IPS-15b (cell line): Measurements from ENCODE around the gene MDM4.

Experiments
- H3K27me3 ChIP-seq: one replicate; pipeline ENCODE4 v1.6.1; 2013; ENCODE audit warnings: low read length; ENCODE audit not compliant: control insufficient read depth, insufficient read depth
- H3K36me3 ChIP-seq: one replicate; pipeline ENCODE4 v1.6.1; 2013; ENCODE audit warnings: low read length; ENCODE audit not compliant: control insufficient read depth, insufficient read depth
- H3K4me1 ChIP-seq: one replicate; pipeline ENCODE4 v1.6.1; 2013; ENCODE audit warnings: mild to moderate bottlenecking, low read length; ENCODE audit not compliant: control insufficient read depth, insufficient read depth
- H3K4me3 ChIP-seq: one replicate; pipeline ENCODE4 v1.5.1; 2013; ENCODE audit warnings: low read depth, low read length
- H3K9ac ChIP-seq: one replicate; pipeline ENCODE4 v1.6.1; 2013; ENCODE audit warnings: low read depth, mild to moderate bottlenecking, low read length
- H3K9me3 ChIP-seq: one replicate; pipeline ENCODE4 v1.6.1; 2013; ENCODE audit warnings: mild to moderate bottlenecking, low read length; ENCODE audit not compliant: control insufficient read depth, insufficient read depth

MDM4 gene

DNA sequence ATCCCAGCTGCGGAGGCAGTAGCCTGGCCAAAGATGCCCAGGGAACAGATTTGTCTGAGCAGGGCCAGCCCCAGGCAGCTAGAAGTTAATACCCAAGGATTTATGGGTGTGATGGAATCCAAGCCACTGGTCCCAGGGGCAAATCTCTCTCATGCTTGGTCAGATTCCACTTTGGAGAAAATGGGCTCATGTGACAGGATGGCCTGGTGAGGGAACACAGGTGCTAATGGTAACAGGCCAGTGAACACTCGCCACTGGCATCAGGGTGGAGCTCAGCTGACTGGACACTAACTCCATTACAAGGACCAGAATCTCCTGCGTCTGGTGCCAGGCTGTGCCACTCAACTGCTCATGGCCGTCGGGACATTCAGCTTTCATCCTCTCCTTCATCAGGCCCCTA, 12.0 kb downstream of the MDM4 start:
- no peak overlapping the region for H3K9ac ChIP-seq
- peaks cover 36% of the 10 kb centered on the region for H3K36me3 ChIP-seq
- peaks cover 7% of the 10 kb centered on the region for H3K9me3 ChIP-seq
- H3K27me3 ChIP-seq = no peaks in the 10 kb centered on the region
- no peak overlapping the region for H3K4me3 ChIP-seq
- H3K4me1 ChIP-seq = no peaks in the 10 kb centered on the region

DNA sequence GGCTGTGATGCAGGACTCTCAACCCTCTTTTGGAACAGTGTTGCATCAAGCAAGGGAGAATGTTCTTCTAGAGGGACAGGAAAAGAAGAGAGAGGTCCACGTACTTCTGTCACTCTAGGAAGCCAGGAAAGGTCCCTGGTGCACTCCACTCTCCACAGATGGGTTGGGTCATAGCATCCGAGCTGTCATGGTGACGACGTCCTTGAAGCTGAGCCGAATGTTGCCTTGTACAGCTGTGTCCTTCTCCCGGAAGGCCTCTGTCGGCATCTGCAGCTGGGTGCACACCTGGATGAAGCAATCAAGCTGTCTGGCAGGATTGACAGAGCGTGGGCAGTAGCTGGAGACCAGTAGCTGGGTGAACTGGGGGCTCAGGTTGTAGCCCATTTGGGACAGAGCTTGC, 12.5 kb downstream of the MDM4 start:
- H3K4me1 ChIP-seq = no peaks in the 10 kb centered on the region
- no peaks in the 10 kb centered on the region for H3K27me3 ChIP-seq
- H3K9me3 ChIP-seq = peaks cover 3% of the 10 kb centered on the region
- H3K9ac ChIP-seq = no peak overlapping the region
- H3K4me3 ChIP-seq = no peak overlapping the region
- peaks cover 36% of the 10 kb centered on the region for H3K36me3 ChIP-seq

DNA sequence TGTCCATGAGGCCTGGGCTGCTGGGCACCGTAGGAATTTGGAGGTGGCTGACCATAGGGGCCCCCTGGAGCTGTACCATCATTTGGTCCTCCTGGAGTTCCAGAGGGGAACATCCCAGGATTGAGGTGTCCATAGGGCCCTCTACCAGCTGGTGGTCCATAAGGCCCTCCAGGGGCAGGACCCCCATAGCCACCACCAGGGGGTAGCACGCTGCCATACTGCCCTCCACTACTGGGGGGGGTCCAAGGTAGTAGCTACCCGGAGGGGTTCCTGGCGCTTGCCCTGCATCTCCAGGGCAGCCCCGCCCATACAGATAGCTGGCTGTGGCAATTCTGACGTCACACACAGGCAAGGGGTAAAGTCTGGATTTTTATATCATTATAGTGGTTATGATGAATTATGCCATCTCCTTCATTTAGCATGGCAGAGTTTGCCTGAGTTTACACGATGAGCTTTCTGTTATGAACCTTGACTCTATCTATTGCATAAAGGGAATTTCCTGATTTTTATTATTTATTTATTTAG, 13.2 kb downstream of the MDM4 start:
- H3K27me3 ChIP-seq = no peaks in the 10 kb centered on the region
- peaks cover 36% of the 10 kb centered on the region for H3K36me3 ChIP-seq
- H3K4me3 ChIP-seq = no peak overlapping the region
- no peaks in the 10 kb centered on the region for H3K9me3 ChIP-seq
- no peak overlapping the region for H3K9ac ChIP-seq
- H3K4me1 ChIP-seq = no peaks in the 10 kb centered on the region

DNA sequence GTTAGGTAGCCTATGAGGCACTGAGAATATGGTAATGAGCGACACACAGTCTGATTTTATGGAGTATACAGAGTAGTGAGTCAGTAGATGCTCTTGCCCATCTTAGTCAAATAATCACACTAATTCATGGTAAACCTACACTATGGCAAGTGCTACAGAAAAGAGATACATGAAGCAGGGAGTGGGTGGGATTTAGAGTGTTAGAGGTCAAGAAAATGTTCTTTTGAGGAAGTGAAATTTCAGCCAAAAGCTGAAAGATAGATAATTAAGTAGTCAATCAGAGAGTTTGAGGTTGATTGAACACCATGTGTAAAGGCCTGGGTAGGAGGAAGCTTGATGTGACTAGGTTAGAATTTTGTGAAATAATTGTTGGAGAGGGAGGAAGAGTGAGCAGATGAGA, 14.7 kb downstream of the MDM4 start:
- H3K4me1 ChIP-seq = no peaks in the 10 kb centered on the region
- H3K9me3 ChIP-seq = no peaks in the 10 kb centered on the region
- H3K27me3 ChIP-seq = no peaks in the 10 kb centered on the region
- no peak overlapping the region for H3K9ac ChIP-seq
- no peak overlapping the region for H3K4me3 ChIP-seq
- peaks cover 34% of the 10 kb centered on the region for H3K36me3 ChIP-seq

DNA sequence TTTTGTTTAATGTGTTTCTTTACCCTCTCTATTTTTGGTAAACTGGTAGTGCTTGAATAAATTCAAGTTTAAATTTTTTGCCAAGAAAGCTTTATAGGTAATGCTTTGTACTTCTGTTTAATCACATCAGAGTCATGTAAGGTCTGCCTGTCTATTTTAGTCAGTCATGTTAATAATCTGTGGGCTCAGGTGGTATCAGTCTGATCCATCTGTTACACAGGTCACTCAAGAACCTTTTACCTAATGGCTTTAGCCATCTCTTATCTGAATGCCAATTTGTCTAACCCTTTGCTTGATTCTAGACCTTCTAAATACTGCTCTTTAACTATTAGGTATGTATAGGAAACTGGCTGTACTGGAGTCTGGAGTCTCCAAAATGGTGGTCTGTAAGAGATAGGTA, 16.6 kb downstream of the MDM4 start:
- Histone ChIP-seq H3K4me1 (no peaks in the 10 kb centered on the region), H3K9ac (no peak overlapping the region), H3K27me3 (no peaks in the 10 kb centered on the region), H3K36me3 (peaks cover 32% of the 10 kb centered on the region), H3K4me3 (no peak overlapping the region), H3K9me3 (no peaks in the 10 kb centered on the region)

DNA sequence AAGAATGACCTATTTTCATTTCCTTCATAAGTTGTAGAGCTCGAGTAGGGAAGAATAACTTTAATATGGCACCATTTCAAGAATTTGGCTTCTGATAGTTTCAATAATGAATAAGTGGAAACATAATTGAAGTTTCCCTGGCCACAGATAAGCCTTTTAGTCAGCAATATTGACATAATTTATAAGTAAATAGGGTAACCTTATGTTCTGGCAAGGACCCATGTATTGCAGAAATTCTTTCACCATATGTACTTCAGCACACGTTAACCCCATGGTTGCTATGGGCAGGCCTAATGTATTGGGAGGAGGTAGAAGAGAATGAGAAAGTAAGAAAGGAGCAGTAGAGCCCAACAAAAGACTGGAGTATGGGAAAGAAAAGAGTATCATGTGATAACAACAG, 25.4 kb downstream of the MDM4 start:
- H3K4me3 ChIP-seq = no peak overlapping the region
- no peaks in the 10 kb centered on the region for H3K4me1 ChIP-seq
- no peaks in the 10 kb centered on the region for H3K9me3 ChIP-seq
- H3K9ac ChIP-seq = no peak overlapping the region
- H3K36me3 ChIP-seq = peaks cover 16% of the 10 kb centered on the region
- no peaks in the 10 kb centered on the region for H3K27me3 ChIP-seq

DNA sequence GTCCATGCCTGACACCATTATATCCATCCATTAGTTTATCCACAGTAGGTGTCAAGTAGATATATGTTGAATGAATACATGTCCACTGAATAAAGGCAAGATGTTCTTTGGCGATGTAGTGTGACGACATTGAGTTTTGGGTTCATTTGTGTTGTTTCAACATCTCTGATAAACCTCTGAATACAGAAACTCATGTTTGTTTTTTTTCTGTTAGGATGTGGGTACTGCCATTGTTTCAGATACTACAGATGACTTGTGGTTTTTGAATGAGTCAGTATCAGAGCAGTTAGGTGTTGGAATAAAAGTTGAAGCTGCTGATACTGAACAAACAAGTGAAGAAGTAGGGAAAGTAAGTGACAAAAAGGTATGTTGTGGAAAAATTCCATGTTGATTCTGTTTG, 28.1 kb downstream of the MDM4 start:
- no peaks in the 10 kb centered on the region for H3K27me3 ChIP-seq
- no peak overlapping the region for H3K9ac ChIP-seq
- H3K9me3 ChIP-seq = no peaks in the 10 kb centered on the region
- H3K4me1 ChIP-seq = no peaks in the 10 kb centered on the region
- no peak overlapping the region for H3K4me3 ChIP-seq
- peaks cover 19% of the 10 kb centered on the region for H3K36me3 ChIP-seq

DNA sequence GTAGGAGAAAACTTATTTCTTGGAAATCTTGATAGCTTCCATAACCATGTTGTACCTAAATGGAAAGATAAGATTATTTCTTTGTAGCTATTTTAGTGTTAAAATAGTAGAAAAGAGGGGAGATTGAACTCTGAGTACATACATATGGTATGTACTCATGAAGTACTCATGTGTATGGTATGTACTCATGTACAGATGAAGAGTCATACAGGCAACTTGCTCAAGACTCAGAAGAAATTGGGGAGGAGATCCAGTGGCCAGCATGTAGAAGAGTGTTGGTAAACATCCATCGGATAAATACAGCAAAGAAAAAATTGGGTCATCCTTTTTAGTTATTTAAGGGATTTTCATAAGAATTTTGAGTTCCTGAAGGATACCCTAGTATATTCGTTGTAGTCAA, 29.0 kb downstream of the MDM4 start:
- Histone ChIP-seq H3K4me1 (no peaks in the 10 kb centered on the region), H3K9ac (no peak overlapping the region), H3K4me3 (no peak overlapping the region), H3K27me3 (no peaks in the 10 kb centered on the region), H3K9me3 (no peaks in the 10 kb centered on the region), H3K36me3 (peaks cover 20% of the 10 kb centered on the region)

DNA sequence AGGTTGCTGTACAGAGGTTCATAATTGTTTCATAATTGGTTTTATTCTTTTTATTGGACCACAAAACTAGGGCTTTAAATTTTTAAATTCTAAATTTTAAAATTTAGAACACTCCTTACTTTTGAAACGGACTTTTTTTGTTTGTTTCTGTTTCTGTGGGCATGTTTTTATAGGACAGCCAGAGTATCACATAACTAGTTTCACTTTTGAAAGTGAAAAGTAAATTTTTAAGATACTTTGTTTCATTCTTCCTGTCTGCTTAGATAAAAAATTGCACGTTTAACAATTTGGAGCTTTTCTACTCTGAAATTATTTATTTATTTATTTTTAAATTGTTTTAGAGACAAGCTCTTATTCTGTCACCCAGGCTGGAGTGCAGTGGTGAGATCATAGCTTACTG, 29.7 kb downstream of the MDM4 start:
- Histone ChIP-seq H3K9me3 (no peaks in the 10 kb centered on the region), H3K9ac (no peak overlapping the region), H3K4me1 (no peaks in the 10 kb centered on the region), H3K27me3 (no peaks in the 10 kb centered on the region), H3K36me3 (peaks cover 20% of the 10 kb centered on the region), H3K4me3 (no peak overlapping the region)

DNA sequence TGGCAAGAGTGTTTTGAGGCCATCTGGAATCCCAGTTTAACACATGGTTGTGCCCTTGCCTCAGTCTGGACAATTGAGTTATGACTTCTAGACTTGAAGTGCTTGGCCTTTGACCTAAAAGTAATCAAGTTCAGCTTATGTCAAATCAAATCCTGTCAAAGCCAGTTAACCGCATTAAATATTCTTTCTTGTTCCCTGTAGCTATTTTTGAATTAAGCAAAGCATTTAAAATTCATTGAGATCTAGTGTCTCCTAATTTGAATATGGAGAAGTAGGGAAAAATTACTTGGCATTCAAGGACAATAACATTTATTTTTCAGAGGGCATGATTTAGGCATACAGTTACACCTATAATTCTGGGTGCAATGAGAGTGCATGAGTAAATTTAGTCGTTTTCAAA, 32.1 kb downstream of the MDM4 start:
- no peak overlapping the region for H3K4me3 ChIP-seq
- peaks cover 17% of the 10 kb centered on the region for H3K36me3 ChIP-seq
- H3K9ac ChIP-seq = no peak overlapping the region
- no peaks in the 10 kb centered on the region for H3K9me3 ChIP-seq
- H3K27me3 ChIP-seq = no peaks in the 10 kb centered on the region
- no peaks in the 10 kb centered on the region for H3K4me1 ChIP-seq

DNA sequence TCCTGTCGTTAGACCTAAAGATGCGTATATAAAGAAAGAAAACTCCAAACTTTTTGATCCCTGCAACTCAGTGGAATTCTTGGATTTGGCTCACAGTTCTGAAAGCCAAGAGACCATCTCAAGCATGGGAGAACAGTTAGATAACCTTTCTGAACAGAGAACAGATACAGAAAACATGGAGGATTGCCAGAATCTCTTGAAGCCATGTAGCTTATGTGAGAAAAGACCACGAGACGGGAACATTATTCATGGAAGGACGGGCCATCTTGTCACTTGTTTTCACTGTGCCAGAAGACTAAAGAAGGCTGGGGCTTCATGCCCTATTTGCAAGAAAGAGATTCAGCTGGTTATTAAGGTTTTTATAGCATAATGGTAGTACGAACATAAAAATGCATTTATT, 33.1 kb downstream of the MDM4 start:
- Histone ChIP-seq H3K27me3 (no peaks in the 10 kb centered on the region), H3K9ac (no peak overlapping the region), H3K36me3 (peaks cover 14% of the 10 kb centered on the region), H3K4me1 (no peaks in the 10 kb centered on the region), H3K4me3 (no peak overlapping the region), H3K9me3 (no peaks in the 10 kb centered on the region)

DNA sequence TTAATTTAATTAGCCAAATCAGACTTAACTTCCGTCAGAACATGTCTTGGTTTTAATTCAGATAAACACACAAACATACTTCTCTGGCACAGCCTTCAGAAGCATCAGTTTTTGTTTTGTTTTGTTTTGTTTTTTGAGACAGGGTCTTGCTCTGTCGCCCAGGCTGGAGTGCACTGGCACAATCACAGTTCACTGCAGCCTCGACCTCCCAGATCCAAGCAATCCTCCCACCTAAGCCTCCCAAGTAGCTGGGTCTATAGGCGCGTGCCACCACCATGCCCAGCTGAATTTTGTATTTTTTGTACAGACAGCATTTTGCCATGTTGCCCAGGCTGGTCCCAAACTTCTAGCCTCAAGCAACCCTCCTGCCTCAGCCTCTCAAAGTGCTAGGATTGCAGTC, 34.7 kb downstream of the MDM4 start:
- Histone ChIP-seq H3K9ac (no peak overlapping the region), H3K4me1 (no peaks in the 10 kb centered on the region), H3K4me3 (no peak overlapping the region), H3K9me3 (no peaks in the 10 kb centered on the region), H3K36me3 (peaks cover 10% of the 10 kb centered on the region), H3K27me3 (no peaks in the 10 kb centered on the region)
